H1 (cell line): ENCODE data around the gene KARS1. TPM values are rescaled to one million over a fixed set of nuclear protein-coding genes. Genes with fewer than 3 reads are reported as not detected.
A peak's percentile ranks its signal among the peaks of the same experiment; 100 is the strongest.

Source experiments
- ASH2L ChIP-seq: fragments of 200-600, 300-600 bp; sonication (generic); IDR thresholded peaks from one replicate; pipeline ENCODE4 v1.7.1; 2017; ENCODE audit warnings: low read length
- CHD7 ChIP-seq: fragments of 300-600 bp; sonication (generic); IDR thresholded peaks from 2 replicates; pipeline ENCODE4 v1.7.1; 2012; ENCODE audit warnings: low read length, moderate library complexity, mild to moderate bottlenecking, inconsistent platforms; ENCODE audit not compliant: insufficient replicate concordance
- GTF2F1 ChIP-seq: IDR thresholded peaks from 2 replicates; pipeline ENCODE4 v1.6.1; 2012; ENCODE audit warnings: low read depth, low read length, improper control_type of control experiment, borderline replicate concordance
- HDAC2 ChIP-seq, 2 experiments: fragments of 300-600 bp in 1 of 2; sonication (generic) in 1 of 2; IDR thresholded peaks; 2 replicates each; pipeline ENCODE4 v1.6.1; 2011 to 2012; ENCODE audit warnings: low read depth in 2 of 2, low read length in 2 of 2, mild to moderate bottlenecking in 2 of 2, moderate library complexity in 2 of 2, borderline replicate concordance in 1 of 2, inconsistent platforms in 1 of 2
- KDM4A ChIP-seq: IDR thresholded peaks from one replicate; pipeline ENCODE4 v1.7.1; 2012; ENCODE audit warnings: low read depth, mild to moderate bottlenecking, moderate library complexity, low read length, inconsistent platforms; ENCODE audit not compliant: severe bottlenecking
- MAFK ChIP-seq: IDR thresholded peaks from 2 replicates; pipeline ENCODE4 v1.6.1; 2012; ENCODE audit warnings: low read depth, mild to moderate bottlenecking, improper control_type of control experiment, low read length
- SP1 ChIP-seq: IDR thresholded peaks from 2 replicates; pipeline ENCODE4 v1.6.1; 2011; ENCODE audit warnings: low read depth, low read length
- TBP ChIP-seq: IDR thresholded peaks from 2 replicates; pipeline ENCODE4 v1.6.1; 2011; ENCODE audit warnings: low read depth, low read length, improper control_type of control experiment
- TCF12 ChIP-seq: IDR thresholded peaks from 2 replicates; pipeline ENCODE4 v1.6.1; 2011; ENCODE audit warnings: low read depth, mild to moderate bottlenecking, low read length
- polyA plus RNA-seq, 7 experiments: library from polyadenylated mRNA; depleted of rRNA in 3 of 7; stranded (reverse) in 5 of 7; unstranded in 2 of 7; fragments of >200 nt in 5 of 7; fragments of 200-250 nt in 2 of 7; gene quantifications; 1 replicate in 5 of 7; 2 replicates in 1 of 7; 4 replicates in 1 of 7; pipeline versions ENCODE4 v1.2.1 to v1.2.3, GENCODE V29; 2011 to 2013; ENCODE audit warnings: missing spikeins in 2 of 7, mixed read lengths in 2 of 7
- total RNA-seq: library from RNA; stranded (reverse); fragmentation: NEBNext Ultra II Directional; extraction: Animal tissue kit (Norgen Biotek cat#: 25700); gene quantifications from 2 replicates; pipeline ENCODE4 v1.2.1, GENCODE V29; 2021

Gene KARS1
- total and polyA plus RNA-seq, 2 of the 8 experiments (the other 6 are each of a cell fraction or from before 2014, with no cell fraction given): 97.5 to 221 TPM

GRCh38 chr16:75593825-75594820 lies 53.3 kb downstream of the KARS1 start (continued):
- no peak for TF ChIP-seq CHD7
- no peak for TF ChIP-seq KDM4A
- TF ChIP-seq GTF2F1: no peak
- 0 out of 2 replicates have a peak, but pooled peaks have one; percentile 19 for TF ChIP-seq SP1
- 0 out of 2 replicates have a peak, but pooled peaks have one; percentile 5 for TF ChIP-seq MAFK
- no peak for TF ChIP-seq ASH2L
- TF ChIP-seq TCF12: 0 out of 2 replicates have a peak, but pooled peaks have one; percentile 65
- no peak for TF ChIP-seq TBP
- 0 out of 4 replicates have a peak, but pooled peaks of 1 of the 2 experiments have one; percentile 41 for TF ChIP-seq HDAC2 (IDR thresholded peaks at IDR 0.05; ENCODE audit: borderline replicate concordance in 1 of 2, low read depth in 2 of 2, low read length in 2 of 2)
